IgD-negative memory B cell (primary cell): Measurements from ENCODE around the gene SHISA5. TPM values are rescaled to one million over a fixed set of nuclear protein-coding genes. Genes with fewer than 3 reads are reported as not detected.
"Not testable (repeated sequence)": the region's sequence is repeated elsewhere in the genome, so short reads cannot be mapped to it uniquely, and the experiment has no call there.

Source experiments
- H3K27ac Mint-ChIP-seq, 3 donors: one replicate each; pipeline ENCODE4 v1.8.0; 2020 to 2022; ENCODE audit warnings: mild to moderate bottlenecking in 3 of 3, mixed read lengths in 3 of 3, moderate library complexity in 1 of 3
- H3K27me3 Mint-ChIP-seq: one replicate; pipeline ENCODE4 v1.8.0; 2021; ENCODE audit warnings: mixed read lengths
- H3K36me3 Mint-ChIP-seq: one replicate; pipeline ENCODE4 v1.8.0; 2020; ENCODE audit warnings: mild to moderate bottlenecking, mixed read lengths
- H3K4me1 Mint-ChIP-seq, 3 donors: one replicate each; pipeline ENCODE4 v1.8.0; 2020 to 2022; ENCODE audit warnings: mixed read lengths in 3 of 3, mild to moderate bottlenecking in 1 of 3
- H3K4me3 Mint-ChIP-seq, 4 donors: one replicate each; pipeline ENCODE4 v1.8.0; 2020 to 2022; ENCODE audit warnings: mild to moderate bottlenecking in 4 of 4, mixed read lengths in 4 of 4, moderate library complexity in 3 of 4
- H3K9me3 Mint-ChIP-seq, 3 donors: one replicate each; pipeline ENCODE4 v1.8.0; 2020 to 2021; ENCODE audit warnings: mixed read lengths in 3 of 3, mild to moderate bottlenecking in 1 of 3
- polyA plus RNA-seq: library from polyadenylated mRNA; unstranded; fragments of 300-500 nt; fragmentation: Illumina TruSeq; gene quantifications from one replicate; pipeline ENCODE4 v1.2.3, GENCODE V29; 2021

The SHISA5 gene
- polyA plus RNA-seq, 1 donor from 2014 or later = 307 TPM

DNA sequence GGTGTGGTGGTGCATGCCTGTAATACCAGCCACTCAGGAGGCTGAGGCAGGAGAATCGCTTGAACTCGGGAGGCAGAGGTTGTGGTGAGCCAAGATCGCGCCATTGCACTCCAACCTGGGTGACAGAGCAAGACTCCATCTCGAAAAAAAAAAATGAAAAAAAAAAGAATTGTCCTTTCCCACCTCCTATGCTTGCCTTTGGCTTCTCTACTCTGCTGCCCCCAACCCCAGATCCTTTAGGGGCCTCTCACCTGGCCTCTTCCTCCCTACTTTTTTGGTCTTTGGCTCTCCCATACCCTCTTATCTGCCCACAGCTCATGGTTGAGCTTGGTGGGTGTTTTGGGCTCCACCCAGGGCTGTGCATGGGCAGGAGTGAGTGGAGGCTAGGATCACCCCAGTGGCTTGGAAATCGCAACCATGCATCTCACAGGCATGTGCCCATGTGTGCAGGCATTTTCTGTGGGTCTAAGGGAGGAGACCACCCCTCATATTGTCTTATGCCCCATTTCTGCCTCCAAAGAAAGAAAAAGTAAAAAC lies 2.1 kb upstream of the SHISA5 start:
- H3K4me3 Mint-ChIP-seq = peak overlapping the region in 3 of 4 donors; percentile 10 to 68 (median 51)
- H3K36me3 Mint-ChIP-seq = peaks cover 2% of the 10 kb centered on the region
- H3K4me1 Mint-ChIP-seq = peaks cover 0 to 8% (median 8%) of the 10 kb centered on the region in 3 donors
- H3K9me3 Mint-ChIP-seq = no peaks in the 10 kb centered on the region
- H3K27ac Mint-ChIP-seq = no peak overlapping the region
- H3K27me3 Mint-ChIP-seq = peaks cover 3% of the 10 kb centered on the region

- Mint-ChIP-seq H3K9me3 (no peaks in the 10 kb centered on the region), H3K4me1 (peaks cover 0 to 8% (median 7%) of the 10 kb centered on the region in 3 donors), H3K27me3 (peaks cover 2% of the 10 kb centered on the region), H3K4me3 (peak overlapping the region in 3 of 4 donors; percentile 58 to 89 (median 68)), H3K27ac (peak overlapping the region in 1 of 3 donors; percentile 31), H3K36me3 (no peaks in the 10 kb centered on the region)
These were observed 1.2 kb upstream of the SHISA5 start for GRCh38 chr3:48505146-48505545.

DNA sequence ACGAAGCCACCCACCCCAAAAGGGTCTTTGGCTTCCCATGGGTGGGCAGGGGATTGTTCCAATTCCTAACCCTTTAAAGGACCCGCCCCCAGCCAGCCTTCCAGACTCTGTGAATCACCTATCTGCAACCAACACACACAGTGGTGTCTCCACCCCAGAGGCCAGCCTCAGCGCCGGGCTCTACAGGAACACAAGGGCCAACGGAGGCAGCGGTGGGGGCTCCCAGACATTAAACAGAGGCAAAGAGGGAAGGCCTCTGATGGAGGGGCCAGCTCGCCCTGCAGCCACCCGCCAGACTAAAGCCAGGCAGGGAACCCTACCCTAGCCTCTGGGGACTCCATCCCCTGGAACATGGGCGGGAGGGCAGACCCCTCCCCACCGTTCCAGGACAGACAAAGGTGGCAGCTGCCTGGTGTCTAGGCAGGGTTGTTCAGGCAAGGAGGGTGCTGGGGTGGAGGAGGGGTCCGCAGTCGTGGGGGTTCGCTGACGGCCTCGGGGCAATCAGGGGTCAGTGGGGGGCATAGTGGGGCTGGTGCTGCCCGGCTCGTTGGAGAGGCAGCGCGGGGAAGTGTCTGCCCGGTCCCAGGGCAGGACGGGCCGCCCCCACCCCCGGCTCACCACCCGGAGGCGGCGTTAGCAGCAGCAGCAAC lies 448 bp downstream of the SHISA5 start:
- no peaks in the 10 kb centered on the region for H3K36me3 Mint-ChIP-seq
- H3K4me1 Mint-ChIP-seq = peaks cover 0 to 8% (median 7%) of the 10 kb centered on the region in 3 donors
- H3K9me3 Mint-ChIP-seq = no peaks in the 10 kb centered on the region
- peak overlapping the region; percentile 78 to 89 (median 84) for H3K4me3 Mint-ChIP-seq
- H3K27ac Mint-ChIP-seq = peak overlapping the region in 2 of 3 donors; percentile 63 to 67
- peaks cover 2% of the 10 kb centered on the region for H3K27me3 Mint-ChIP-seq

DNA sequence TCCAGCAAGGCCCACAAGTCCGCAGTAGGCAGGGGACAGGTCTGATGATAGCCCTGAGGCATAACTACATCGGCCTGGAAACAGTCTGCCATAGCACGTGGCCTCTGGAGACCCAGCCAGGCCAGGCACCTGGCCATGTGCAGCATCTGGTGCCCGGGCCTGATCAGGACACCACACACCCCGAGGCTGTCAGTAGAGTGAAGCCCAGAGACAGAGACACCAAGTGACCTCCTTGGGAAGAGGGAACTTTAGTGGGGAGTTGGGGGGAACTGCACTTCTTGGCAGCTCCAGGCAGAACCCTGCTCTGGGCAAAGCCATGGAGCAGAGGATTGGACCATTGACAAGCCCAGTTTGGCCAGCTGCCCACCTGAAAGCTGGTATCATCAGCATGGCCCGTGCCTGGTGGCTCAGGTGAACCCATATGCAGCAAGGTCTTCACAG lies 1.2 kb downstream of the SHISA5 start:
- Mint-ChIP-seq H3K4me1 (peaks cover 0 to 7% (median 7%) of the 10 kb centered on the region in 3 donors), H3K27me3 (peaks cover under 1% of the 10 kb centered on the region), H3K27ac (peak overlapping the region in 1 of 3 donors; percentile 85)

DNA sequence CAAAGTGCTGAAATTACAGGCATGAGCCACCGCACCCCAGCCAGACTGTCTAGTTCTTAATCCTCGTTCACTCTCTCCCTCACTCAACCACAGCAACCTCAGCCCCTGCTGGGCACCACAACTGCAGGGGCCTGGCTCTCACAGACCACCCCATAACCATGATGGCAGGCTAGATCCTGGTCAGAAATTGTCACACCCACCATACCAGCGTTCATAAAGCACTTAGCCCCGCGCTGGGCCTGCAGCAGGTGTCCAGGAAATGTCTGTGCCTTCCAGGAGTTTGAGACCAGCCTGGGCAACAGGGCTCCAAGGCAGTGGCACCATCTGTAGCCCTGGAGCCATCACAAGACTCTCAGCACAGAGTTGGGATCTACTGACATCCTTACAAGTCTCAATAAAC lies 1.9 kb downstream of the SHISA5 start:
- Mint-ChIP-seq H3K36me3 (peaks cover 3% of the 10 kb centered on the region), H3K4me3 (peak overlapping the region in 3 of 4 donors; percentile 17 to 84 (median 70)), H3K4me1 (peaks cover 0 to 3% (median 2%) of the 10 kb centered on the region in 3 donors)

More for the DNA sequence above, 1.2 kb downstream of the SHISA5 start:
- Mint-ChIP-seq H3K36me3 (peaks cover 2% of the 10 kb centered on the region), H3K4me3 (peak overlapping the region; percentile 78 to 85 (median 84)), H3K9me3 (no peaks in the 10 kb centered on the region)

DNA sequence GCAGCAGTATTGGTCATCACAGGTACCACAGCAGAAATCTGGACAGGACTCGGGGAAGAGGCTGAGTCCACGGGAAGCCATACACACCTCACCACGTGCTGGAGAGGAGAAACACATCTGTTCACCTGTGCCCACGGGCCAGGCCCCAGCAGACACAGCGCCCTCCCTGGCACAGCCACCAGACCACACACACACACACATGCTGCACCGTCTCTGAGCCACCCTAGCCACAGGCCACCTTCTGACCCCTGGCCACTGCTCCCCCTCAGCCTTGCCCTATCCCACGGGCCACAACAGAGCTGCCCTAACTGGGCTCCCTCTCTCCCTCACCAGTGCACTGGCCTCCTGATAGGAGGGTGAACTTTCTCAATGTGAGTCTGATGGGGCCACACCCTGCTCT lies 2.8 kb downstream of the SHISA5 start:
- Mint-ChIP-seq H3K4me3 (peak overlapping the region in 2 of 4 donors; percentile 60 to 65), H3K9me3 (no peaks in the 10 kb centered on the region), H3K27ac (peak overlapping the region in 1 of 3 donors; percentile 62), H3K27me3 (no peaks in the 10 kb centered on the region), H3K36me3 (peaks cover 3% of the 10 kb centered on the region), H3K4me1 (peaks cover 0 to 3% (median 2%) of the 10 kb centered on the region in 3 donors)

More for the DNA sequence above, 1.9 kb downstream of the SHISA5 start:
- Mint-ChIP-seq H3K27me3 (no peaks in the 10 kb centered on the region), H3K27ac (peak overlapping the region in 1 of 3 donors; percentile 85), H3K9me3 (no peaks in the 10 kb centered on the region)

DNA sequence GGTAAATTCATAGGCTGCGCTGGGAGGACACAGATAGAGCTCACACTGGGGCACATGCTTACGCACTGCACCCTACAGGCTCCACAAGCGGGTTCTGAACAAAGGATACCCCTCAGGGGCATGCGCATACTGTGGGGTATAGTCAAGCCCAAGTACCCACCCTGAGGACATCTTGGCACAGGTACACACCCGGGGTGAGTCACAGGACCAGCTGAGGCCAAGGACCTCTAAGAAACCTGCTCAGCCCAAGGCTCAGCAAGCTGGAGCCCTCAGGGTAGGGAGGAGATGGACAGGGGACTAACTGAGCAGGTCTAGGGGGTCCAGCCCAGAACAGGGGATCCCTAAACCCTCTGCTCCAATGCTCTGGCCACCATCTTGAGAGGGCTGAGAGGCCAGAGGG lies 3.3 kb downstream of the SHISA5 start:
- Mint-ChIP-seq H3K36me3 (peaks cover 3% of the 10 kb centered on the region), H3K27ac (peak overlapping the region in 2 of 3 donors; percentile 14 to 32), H3K27me3 (no peaks in the 10 kb centered on the region), H3K9me3 (no peaks in the 10 kb centered on the region), H3K4me1 (peaks cover 0 to 3% (median 2%) of the 10 kb centered on the region in 3 donors), H3K4me3 (peak overlapping the region in 1 of 4 donors; percentile 67)

GRCh38 chr3:48493203-48493501 lies 10.8 kb downstream of the SHISA5 start:
- H3K27me3 Mint-ChIP-seq = no peaks in the 10 kb centered on the region

DNA sequence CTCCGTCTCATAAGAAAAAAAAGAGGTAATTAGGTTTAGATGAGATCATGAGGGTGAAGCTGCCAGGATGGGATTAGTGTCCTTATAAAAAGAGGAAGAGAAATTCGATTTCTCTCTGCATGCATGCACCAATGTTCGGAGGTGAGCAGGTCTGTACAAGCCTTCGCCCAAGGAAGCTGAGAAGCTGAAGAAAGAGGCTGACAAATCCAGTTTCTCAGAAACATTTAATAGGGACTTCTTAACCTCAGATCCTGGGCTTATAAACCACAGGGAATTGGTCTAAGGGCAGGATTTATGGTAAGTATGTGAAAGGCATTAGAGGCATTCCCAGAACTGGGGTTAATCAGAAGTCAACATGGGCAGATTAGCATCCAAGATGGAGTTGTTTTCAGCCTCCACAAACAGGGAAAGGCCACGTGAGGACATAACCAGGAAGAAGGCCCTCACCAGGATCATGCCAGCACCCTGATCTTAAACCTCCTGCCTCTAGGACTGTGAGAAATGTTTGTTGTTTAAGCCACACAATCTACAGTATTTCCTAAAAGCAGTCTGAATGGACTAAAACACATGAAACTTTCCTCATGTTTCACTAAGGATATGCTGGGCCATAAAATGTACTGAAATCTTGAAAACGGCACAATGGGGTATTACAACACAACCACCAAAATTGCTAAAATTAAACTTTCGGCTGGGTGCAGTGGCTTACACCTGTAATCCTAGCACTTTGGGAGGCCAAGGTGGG lies 11.3 kb downstream of the SHISA5 start:
- Mint-ChIP-seq H3K36me3 (peaks cover 1% of the 10 kb centered on the region), H3K9me3 (no peaks in the 10 kb centered on the region), H3K4me3 (peak overlapping the region; percentile 4 to 76 (median 66)), H3K4me1 (peaks cover 7 to 9% (median 8%) of the 10 kb centered on the region in 3 donors), H3K27me3 (no peaks in the 10 kb centered on the region), H3K27ac (peak overlapping the region in 1 of 3 donors; percentile 39)

More at GRCh38 chr3:48493203-48493501, 10.8 kb downstream of the SHISA5 start:
- H3K4me1 Mint-ChIP-seq = peaks cover 7 to 9% (median 8%) of the 10 kb centered on the region in 3 donors
- H3K27ac Mint-ChIP-seq = no peak overlapping the region
- H3K9me3 Mint-ChIP-seq = no peaks in the 10 kb centered on the region
- no peak overlapping the region for H3K4me3 Mint-ChIP-seq
- peaks cover 4% of the 10 kb centered on the region for H3K36me3 Mint-ChIP-seq

GRCh38 chr3:48486952-48487351 lies 17.0 kb downstream of the SHISA5 start:
- Mint-ChIP-seq H3K4me1 (peaks cover 0 to 1% (median 1%) of the 10 kb centered on the region in 3 donors), H3K27me3 (no peaks in the 10 kb centered on the region), H3K36me3 (peaks cover 1% of the 10 kb centered on the region), H3K4me3 (no peak overlapping the region), H3K9me3 (no peaks in the 10 kb centered on the region), H3K27ac (no peak overlapping the region)

DNA sequence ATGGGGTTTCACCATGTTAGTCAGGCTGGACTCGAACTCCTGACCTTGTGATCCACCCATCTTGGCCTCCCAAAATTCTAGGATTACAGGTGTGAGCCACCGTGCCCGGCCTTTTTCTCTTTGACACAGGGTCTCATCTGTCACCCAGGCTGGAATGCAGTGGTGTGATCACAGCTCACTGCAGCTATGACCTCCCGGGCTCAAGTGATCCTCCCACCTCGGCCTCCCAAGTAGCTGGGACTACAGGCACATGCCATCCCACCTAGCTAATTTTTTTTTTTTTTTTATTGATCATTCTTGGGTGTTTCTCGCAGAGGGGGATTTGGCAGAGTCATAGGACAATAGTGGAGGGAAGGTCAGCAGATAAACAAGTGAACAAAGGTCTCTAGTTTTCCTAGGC lies 21.2 kb downstream of the SHISA5 start:
- peaks cover 10 to 18% (median 13%) of the 10 kb centered on the region in 3 donors for H3K4me1 Mint-ChIP-seq
- H3K36me3 Mint-ChIP-seq, H3K27ac Mint-ChIP-seq: not testable (repeated sequence)

GRCh38 chr3:48480891-48481290 lies 23.1 kb downstream of the SHISA5 start:
- peaks cover 10 to 21% (median 13%) of the 10 kb centered on the region in 3 donors for H3K4me1 Mint-ChIP-seq
- not testable (repeated sequence) for H3K27ac Mint-ChIP-seq, H3K4me3 Mint-ChIP-seq, H3K9me3 Mint-ChIP-seq, H3K36me3 Mint-ChIP-seq, H3K27me3 Mint-ChIP-seq

More for the DNA sequence above, 21.2 kb downstream of the SHISA5 start:
- H3K27me3 Mint-ChIP-seq, H3K9me3 Mint-ChIP-seq, H3K4me3 Mint-ChIP-seq: not testable (repeated sequence)

DNA sequence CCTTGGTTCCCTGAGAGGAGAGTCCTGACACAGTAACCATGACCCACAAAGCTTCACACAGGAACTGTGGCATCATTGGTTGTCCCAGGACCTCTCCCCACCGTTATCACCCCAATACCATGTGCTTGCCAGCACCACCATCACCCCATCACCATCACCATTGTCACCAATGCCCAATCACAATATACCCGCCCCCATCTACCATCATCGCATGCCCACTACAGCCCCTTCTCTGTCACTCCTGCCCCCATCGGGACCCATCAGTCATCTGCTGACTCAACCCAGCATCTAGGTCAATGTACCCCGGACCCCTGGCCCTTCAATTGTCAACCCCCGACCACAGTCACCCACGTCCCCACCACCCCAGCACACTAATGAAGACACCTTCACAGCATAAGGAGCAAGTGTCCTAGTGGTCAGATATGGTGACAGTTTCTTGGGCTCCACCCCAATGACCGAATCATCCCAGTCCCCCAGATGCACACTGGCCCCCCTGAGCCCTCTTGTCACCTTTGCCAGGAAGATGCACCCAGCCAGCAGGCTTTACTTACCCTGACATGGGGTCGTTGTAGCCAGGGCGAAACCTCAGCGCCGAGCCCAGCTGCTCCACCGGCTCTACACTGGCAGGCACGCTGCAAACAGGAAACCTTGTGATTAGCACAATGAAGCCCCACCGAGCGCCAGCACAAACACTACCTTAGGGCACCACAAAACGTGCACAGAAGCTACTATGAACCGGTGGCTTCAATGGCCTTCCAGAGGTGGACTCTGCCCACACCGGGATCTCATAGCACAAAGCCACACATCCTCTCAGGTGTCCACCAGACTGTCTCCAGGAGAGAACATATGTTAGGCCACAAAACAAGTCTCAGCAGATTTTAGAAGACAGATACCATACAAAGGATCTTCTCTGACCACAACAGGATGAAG lies 25.1 kb downstream of the SHISA5 start:
- peak overlapping the region; percentile 34 to 93 (median 83) for H3K4me3 Mint-ChIP-seq

GRCh38 chr3:48477959-48478520 lies 25.9 kb downstream of the SHISA5 start:
- H3K4me1 Mint-ChIP-seq = peaks cover 11 to 29% (median 25%) of the 10 kb centered on the region in 3 donors
- peak overlapping the region in 2 of 4 donors; percentile 22 to 91 for H3K4me3 Mint-ChIP-seq
- H3K27me3 Mint-ChIP-seq = no peaks in the 10 kb centered on the region
- H3K27ac Mint-ChIP-seq = peak overlapping the region; percentile 65 to 98 (median 80)
- no peaks in the 10 kb centered on the region for H3K36me3 Mint-ChIP-seq
- H3K9me3 Mint-ChIP-seq = no peaks in the 10 kb centered on the region

More for the DNA sequence above, 25.1 kb downstream of the SHISA5 start:
- Mint-ChIP-seq H3K36me3 (no peaks in the 10 kb centered on the region), H3K4me1 (peaks cover 10 to 24% (median 20%) of the 10 kb centered on the region in 3 donors), H3K9me3 (no peaks in the 10 kb centered on the region), H3K27me3 (no peaks in the 10 kb centered on the region), H3K27ac (peak overlapping the region; percentile 65 to 98 (median 95))
